T-cell (primary cell): Measurements from ENCODE around the gene NANOS3. TPM values are rescaled to one million over a fixed set of nuclear protein-coding genes. Genes with fewer than 3 reads are reported as not detected.

Source experiments
- ATAC-seq, 4 experiments: fragments of 200-7000 bp in 3 of 4; fragments of 150-1000 bp in 1 of 4; cut with Tn5 transposase; replicated peaks in 1 of 4; 1 replicate in 3 of 4; 2 replicates in 1 of 4; pipeline ENCODE4 v1.10.0; 2021; ENCODE audit warnings: moderate library complexity in 3 of 4, mild to moderate bottlenecking in 2 of 4, moderate number of reproducible peaks in 1 of 4
- CTCF ChIA-PET, 2 donors: fragments of 300-600 bp; sonication (Branson Sonifier 250); formaldehyde crosslinking; loops; one replicate each; lab custom pipeline; 2022; ENCODE audit warnings: antibody characterized with exemption in 2 of 2; lab: Charles Lee
- POLR2A ChIA-PET, 2 donors: fragments of 300-600 bp; sonication (Branson Sonifier 250); formaldehyde crosslinking; loops; one replicate each; lab custom pipeline; 2022; ENCODE audit warnings: antibody characterized with exemption in 2 of 2; lab: Charles Lee
- DNase-seq, 35 experiments: peaks; one replicate each; pipeline versions ENCODE4 v3.0.0 to v3.0.0-alpha.2; 2013 to 2023
- H3K27ac ChIP-seq: one replicate; pipeline ENCODE4 v1.5.1; 2013; ENCODE audit warnings: low read length
- H3K27me3 ChIP-seq, 2 experiments: replicated peaks in 1 of 2; 1 replicate in 1 of 2; 2 replicates in 1 of 2; pipeline versions ENCODE4 v1.6.1 to v1.7.0; 2013; ENCODE audit warnings: low read length in 1 of 2, mixed read lengths in 1 of 2; ENCODE audit not compliant: control insufficient read depth in 2 of 2, insufficient read depth in 2 of 2; ENCODE audit errors: extremely low read depth in 1 of 2
- H3K36me3 ChIP-seq, 2 donors: 1 replicate in 1 of 2; 2 replicates in 1 of 2; pipeline versions ENCODE4 v1.6.1 to v1.7.0; 2013; ENCODE audit warnings: low read length in 1 of 2; ENCODE audit not compliant: control insufficient read depth in 2 of 2, insufficient read depth in 1 of 2; ENCODE audit errors: extremely low read depth in 1 of 2
- H3K4me1 ChIP-seq, 2 experiments: 1 replicate in 1 of 2; 2 replicates in 1 of 2; pipeline versions ENCODE4 v1.6.1 to v1.7.0; 2013; ENCODE audit warnings: low read length in 2 of 2, mixed read lengths in 1 of 2; ENCODE audit not compliant: insufficient read depth in 2 of 2, control insufficient read depth in 1 of 2; ENCODE audit errors: extremely low read depth in 1 of 2
- H3K4me3 ChIP-seq, 2 donors: 1 replicate in 1 of 2; 2 replicates in 1 of 2; pipeline versions ENCODE4 v1.5.1 to v1.7.0; 2013; ENCODE audit warnings: mild to moderate bottlenecking in 2 of 2, low read length in 1 of 2, moderate library complexity in 1 of 2; ENCODE audit not compliant: control insufficient read depth in 1 of 2; ENCODE audit errors: extremely low read depth in 1 of 2
- H3K9me3 ChIP-seq: 2 replicates; pipeline ENCODE4 v1.7.0; 2013
- H3K27ac Mint-ChIP-seq, 2 donors: one replicate each; pipeline ENCODE4 v1.8.0; 2020 to 2021; ENCODE audit warnings: mild to moderate bottlenecking in 2 of 2, mixed read lengths in 2 of 2
- H3K27me3 Mint-ChIP-seq, 2 donors: one replicate each; pipeline ENCODE4 v1.8.0; 2021 to 2022; ENCODE audit warnings: mixed read lengths in 2 of 2
- H3K36me3 Mint-ChIP-seq: one replicate; pipeline ENCODE4 v1.8.0; 2021; ENCODE audit warnings: mixed read lengths
- H3K4me1 Mint-ChIP-seq, 3 donors: one replicate each; pipeline ENCODE4 v1.8.0; 2020 to 2022; ENCODE audit warnings: mixed read lengths in 3 of 3, mild to moderate bottlenecking in 1 of 3
- H3K4me3 Mint-ChIP-seq, 3 donors: one replicate each; pipeline ENCODE4 v1.8.0; 2020 to 2022; ENCODE audit warnings: mild to moderate bottlenecking in 3 of 3, mixed read lengths in 3 of 3, moderate library complexity in 3 of 3
- H3K9me3 Mint-ChIP-seq, 3 donors: one replicate each; pipeline ENCODE4 v1.8.0; 2020 to 2022; ENCODE audit warnings: mixed read lengths in 3 of 3
- WGBS: methylation state at CpG from one replicate; pipeline ENCODE4 v1.1.5; 2013; ENCODE audit warnings: missing lambda C conversion rate; ENCODE audit not compliant: insufficient coverage; 5-methylcytosine and 5-hydroxymethylcytosine counted together
- total RNA-seq, 35 experiments: library from RNA in 6 of 35; stranded (reverse) in 6 of 35; fragments of 120-200 nt in 1 of 35; gene quantifications; one replicate each; pipeline versions ENCODE4 v1.2.1 to v1.2.4 and lab custom pipeline; 2013 to 2026

The NANOS3 gene
- total RNA-seq, 5 donors from 2014 or later (not counting 1 experiment from before 2014, with no cell fraction given), result 0.85 to 2.3 (median 1.5) TPM; not detected in 1

GRCh38 chr19:13873834-13874515 is 3.0 kb upstream of the NANOS3 start:
- POLR2A ChIA-PET, result no interaction called here
- DNase-seq (no peak), ATAC-seq (no peak)
- Mint-ChIP-seq H3K27ac (no peak overlapping the region), H3K4me1 (peaks cover 5 to 8% (median 7%) of the 10 kb centered on the region in 3 donors), H3K4me3 (peak overlapping the region in 1 of 3 donors; percentile 72), H3K27me3 (peaks cover 3 to 24% of the 10 kb centered on the region in 2 donors), H3K36me3 (no peaks in the 10 kb centered on the region), H3K9me3 (no peaks in the 10 kb centered on the region)
- CTCF ChIA-PET, result no interaction called here
- no peaks in the 10 kb centered on the region for H3K9me3 ChIP-seq
- H3K4me1 ChIP-seq, result peaks cover 2 to 18% of the 10 kb centered on the region in 2 experiments
- no peaks in the 10 kb centered on the region for H3K36me3 ChIP-seq
- H3K4me3 ChIP-seq, result no peak overlapping the region
- H3K27me3 ChIP-seq, result peaks cover 0 to 73% of the 10 kb centered on the region in 2 experiments
- 86% methylated on average over 26 of the region's 35 CpGs for WGBS
- no peak overlapping the region for H3K27ac ChIP-seq

GRCh38 chr19:13875824-13876223 is 1.1 kb upstream of the NANOS3 start:
- Mint-ChIP-seq H3K4me1 (peaks cover 13 to 19% (median 14%) of the 10 kb centered on the region in 3 donors), H3K4me3 (no peak overlapping the region), H3K27ac (no peak overlapping the region), H3K36me3 (no peaks in the 10 kb centered on the region), H3K27me3 (peaks cover 0 to 14% of the 10 kb centered on the region in 2 donors), H3K9me3 (no peaks in the 10 kb centered on the region)
- ChIA-PET CTCF (no interaction called here), POLR2A (no interaction called here)
- H3K36me3 ChIP-seq, result no peaks in the 10 kb centered on the region
- no peak for DNase-seq
- no peaks in the 10 kb centered on the region for H3K9me3 ChIP-seq
- peaks cover 0 to 59% of the 10 kb centered on the region in 2 experiments for H3K27me3 ChIP-seq
- ATAC-seq, result no peak
- peaks cover 8 to 27% of the 10 kb centered on the region in 2 experiments for H3K4me1 ChIP-seq
- H3K27ac ChIP-seq, result no peak overlapping the region
- WGBS, result 80% methylated on average over 1 of the region's 5 CpGs
- no peak overlapping the region for H3K4me3 ChIP-seq

GRCh38 chr19:13877303-13877702 is 369 bp downstream of the NANOS3 start:
- no peaks in the 10 kb centered on the region for H3K9me3 Mint-ChIP-seq
- Histone ChIP-seq H3K4me3 (no peak overlapping the region), H3K27me3 (peaks cover 0 to 47% of the 10 kb centered on the region in 2 experiments), H3K27ac (no peak overlapping the region), H3K4me1 (peaks cover 23 to 41% of the 10 kb centered on the region in 2 experiments), H3K36me3 (no peaks in the 10 kb centered on the region), H3K9me3 (no peaks in the 10 kb centered on the region)
- DNase-seq (no peak), ATAC-seq (no peak)
- no peaks in the 10 kb centered on the region for H3K36me3 Mint-ChIP-seq
- 90% methylated on average over 27 of the region's 27 CpGs for WGBS
- ChIA-PET CTCF (interaction anchor here in 1 of 2 donors (0.7 to 1.5 kb wide), 2 partner anchors 162 to 195 kb away, joined by 3 read pairs; partner anchors contain the start of gene MISP3), POLR2A (interaction anchor here in 1 of 2 donors (0.6 kb wide), 1 partner anchor 66 kb away, joined by 3 read pairs; no protein-coding TSS in a partner anchor)
- peaks cover 0 to 10% of the 10 kb centered on the region in 2 donors for H3K27me3 Mint-ChIP-seq
- no peak overlapping the region for H3K27ac Mint-ChIP-seq
- H3K4me1 Mint-ChIP-seq, result peaks cover 28 to 33% (median 29%) of the 10 kb centered on the region in 3 donors
- H3K4me3 Mint-ChIP-seq, result no peak overlapping the region

GRCh38 chr19:13880059-13881043 is 3.4 kb downstream of the NANOS3 start:
- DNase-seq, result peak; percentile 88 to 99 (median 96)
- Histone ChIP-seq H3K4me3 (peak overlapping the region; percentile 15 to 26), H3K27me3 (peaks cover 0 to 20% of the 10 kb centered on the region in 2 experiments), H3K4me1 (peaks cover 33 to 60% of the 10 kb centered on the region in 2 experiments), H3K9me3 (no peaks in the 10 kb centered on the region), H3K36me3 (no peaks in the 10 kb centered on the region), H3K27ac (peak overlapping the region; percentile 56)
- ATAC-seq, result peak; percentile 93 to 98 (median 95)
- no peaks in the 10 kb centered on the region for H3K9me3 Mint-ChIP-seq
- H3K36me3 Mint-ChIP-seq, result no peaks in the 10 kb centered on the region
- H3K4me1 Mint-ChIP-seq, result peaks cover 34 to 39% (median 37%) of the 10 kb centered on the region in 3 donors
- CTCF ChIA-PET, result interaction anchor here (0.5 to 1.1 kb wide), 6 partner anchors 14 to 257 kb away, joined by 3 to 4 read pairs (median 3); no protein-coding TSS in a partner anchor
- WGBS, result under 1% methylated on average over 28 of the region's 34 CpGs
- POLR2A ChIA-PET, result no interaction called here
- H3K4me3 Mint-ChIP-seq, result peak overlapping the region; percentile 41 to 71 (median 43)
- no peaks in the 10 kb centered on the region for H3K27me3 Mint-ChIP-seq
- peak overlapping the region; percentile 80 to 81 for H3K27ac Mint-ChIP-seq

GRCh38 chr19:13881251-13881691 is 4.3 kb downstream of the NANOS3 start:
- DNase-seq (peak in 2 of 35 experiments; percentile 18 to 58), ATAC-seq (no peak)
- H3K4me3 Mint-ChIP-seq, result peak overlapping the region in 2 of 3 donors; percentile 41 to 71
- 21% methylated on average over 5 of the region's 12 CpGs for WGBS
- Histone ChIP-seq H3K4me1 (peaks cover 33 to 69% of the 10 kb centered on the region in 2 experiments), H3K27me3 (peaks cover 0 to 15% of the 10 kb centered on the region in 2 experiments), H3K9me3 (no peaks in the 10 kb centered on the region), H3K36me3 (no peaks in the 10 kb centered on the region), H3K27ac (peak overlapping the region; percentile 56), H3K4me3 (peak overlapping the region; percentile 14 to 38)
- peak overlapping the region; percentile 81 to 85 for H3K27ac Mint-ChIP-seq
- no peaks in the 10 kb centered on the region for H3K27me3 Mint-ChIP-seq
- CTCF ChIA-PET, result interaction anchor here (0.5 to 1.0 kb wide), 6 partner anchors 18 to 626 kb away, joined by 3 to 6 read pairs (median 3); no protein-coding TSS in a partner anchor
- peaks cover 37 to 45% (median 39%) of the 10 kb centered on the region in 3 donors for H3K4me1 Mint-ChIP-seq
- no peaks in the 10 kb centered on the region for H3K9me3 Mint-ChIP-seq
- POLR2A ChIA-PET, result no interaction called here
- H3K36me3 Mint-ChIP-seq, result no peaks in the 10 kb centered on the region
